ENCODE measurements around the gene S100A9. TPM values are rescaled to one million over a fixed set of nuclear protein-coding genes. Genes with fewer than 3 reads are reported as not detected.
"Not testable (repeated sequence)": the region's sequence is repeated elsewhere in the genome, so short reads cannot be mapped to it uniquely, and the experiment has no call there.

S100A9 gene
- total RNA-seq, 1 experiment from 2014 or later = not detected

GRCh38 chr1:153405825-153406599 is 48.4 kb downstream of the S100A9 start:
- DNase-seq (ENCODE audit: low read depth) = not testable (repeated sequence)

GRCh38 chr1:153407274-153407673 is 49.6 kb downstream of the S100A9 start:
- DNase-seq (ENCODE audit: low read depth) = not testable (repeated sequence)

Other genes with a start within 250 kb of the S100A9 start
- not detected in 2 replicates for gene SPRR2F, start 244.3 kb upstream of the S100A9 start, total RNA-seq (2014; rRNA removed; shearing (Covaris generic))
- gene SPRR2G, start 207.0 kb upstream of the S100A9 start, total RNA-seq (2014; rRNA removed; shearing (Covaris generic)) = not detected in 2 replicates
- not detected in 2 replicates for gene LELP1, start 154.4 kb upstream of the S100A9 start, total RNA-seq (2014; rRNA removed; shearing (Covaris generic))
- gene PRR9, start 140.3 kb upstream of the S100A9 start, total RNA-seq (2014; rRNA removed; shearing (Covaris generic)) = 0.11 TPM in 1 of 2 replicates, not detected in the other
- not detected in 2 replicates for gene LORICRIN, start 98.2 kb upstream of the S100A9 start, total RNA-seq (2014; rRNA removed; shearing (Covaris generic))
- not detected in 2 replicates for gene PGLYRP3, start 44.9 kb upstream of the S100A9 start, total RNA-seq (2014; rRNA removed; shearing (Covaris generic))
- gene PGLYRP4, start 9.0 kb upstream of the S100A9 start, total RNA-seq (2014; rRNA removed; shearing (Covaris generic)) = not detected in 2 replicates
- gene S100A12, start 17.8 kb downstream of the S100A9 start, total RNA-seq (2014; rRNA removed; shearing (Covaris generic)) = not detected in 2 replicates
- not detected in 2 replicates for gene S100A8, start 33.2 kb downstream of the S100A9 start, total RNA-seq (2014; rRNA removed; shearing (Covaris generic))
- not detected in 2 replicates for gene S100A7A, start 58.7 kb downstream of the S100A9 start, total RNA-seq (2014; rRNA removed; shearing (Covaris generic))
- gene S100A7, start 102.8 kb downstream of the S100A9 start, total RNA-seq (2014; rRNA removed; shearing (Covaris generic)) = not detected in 2 replicates
- gene S100A6, start 178.1 kb downstream of the S100A9 start, total RNA-seq (2014; rRNA removed; shearing (Covaris generic)) = 428 and 491 TPM in 2 replicates
- gene S100A5, start 183.1 kb downstream of the S100A9 start, total RNA-seq (2014; rRNA removed; shearing (Covaris generic)) = 0.34 TPM in 1 of 2 replicates, not detected in the other
- 15.7 and 20.6 TPM in 2 replicates for gene S100A4, start 188.0 kb downstream of the S100A9 start, total RNA-seq (2014; rRNA removed; shearing (Covaris generic))
- gene S100A3, start 191.4 kb downstream of the S100A9 start, total RNA-seq (2014; rRNA removed; shearing (Covaris generic)) = 9.0 and 12.2 TPM in 2 replicates
- 86.8 and 88.6 TPM in 2 replicates for gene S100A2, start 208.0 kb downstream of the S100A9 start, total RNA-seq (2014; rRNA removed; shearing (Covaris generic))

All from Daoy (cell line).